ENCODE results near the gene CFL2. TPM values are rescaled to one million over a fixed set of nuclear protein-coding genes. Genes with fewer than 3 reads are reported as not detected.

CFL2 gene
- total RNA-seq, 1 donor from 2014 or later: 110 TPM

- no peaks in the 10 kb centered on the region for H3K79me2 ChIP-seq (ENCODE audit: insufficient read depth, low read length)
- no peaks in the 10 kb centered on the region for H3K27me3 ChIP-seq (ENCODE audit: insufficient read depth, low read length)
- no peak overlapping the region for H3K4me3 ChIP-seq (ENCODE audit: insufficient read depth, low read depth, low read length)
- Mint-ChIP-seq H3K9me3 (ENCODE audit: unreplicated experiment) (peaks cover 2% of the 10 kb centered on the region), H3K4me3 (ENCODE audit: unreplicated experiment) (no peak overlapping the region), H3K4me1 (ENCODE audit: low read depth, unreplicated experiment) (peaks cover 10% of the 10 kb centered on the region), H3K27me3 (ENCODE audit: low read depth, unreplicated experiment) (no peaks in the 10 kb centered on the region), H3K27ac (ENCODE audit: unreplicated experiment) (no peak overlapping the region), H3K36me3 (ENCODE audit: low read depth, unreplicated experiment) (no peaks in the 10 kb centered on the region)
- H3K4me1 ChIP-seq (ENCODE audit: insufficient read depth, low read length): no peaks in the 10 kb centered on the region
- FAIRE-seq (no peak), DNase-seq (ENCODE audit: low read depth) (no peak)
- H3K9me3 ChIP-seq (ENCODE audit: insufficient read depth, low read depth, low read length): no peaks in the 10 kb centered on the region
- no peak overlapping the region for H2AFZ ChIP-seq (ENCODE audit: low read depth, low read length)
- no peak overlapping the region for H3K4me2 ChIP-seq (ENCODE audit: low read length)
- no peak overlapping the region for H3K9ac ChIP-seq (ENCODE audit: low read length)
- H3K36me3 ChIP-seq (ENCODE audit: insufficient read depth, low read length): no peaks in the 10 kb centered on the region
- TF ChIP-seq CTCF (IDR thresholded peaks at IDR 0.05; ENCODE audit: insufficient read depth, low read depth, low read length) (no peak), EZH2 (IDR thresholded peaks at IDR 0.05; ENCODE audit: insufficient read depth, low read length) (no peak)
- no peak overlapping the region for H3K27ac ChIP-seq (ENCODE audit: low read depth, low read length)
- H4K20me1 ChIP-seq (ENCODE audit: insufficient read depth, low read length): no peaks in the 10 kb centered on the region
These were observed 53.6 kb downstream of the CFL2 start for GRCh38 chr14:34660796-34661195.

Other genes starting within 250 kb of the CFL2 start
- gene EAPP, start 174.9 kb downstream of the CFL2 start, total RNA-seq: 47.9 and 52.5 TPM in 2 replicates
- gene SNX6, start 84.4 kb downstream of the CFL2 start, total RNA-seq: 108 and 111 TPM in 2 replicates
- gene BAZ1A, start 160.8 kb upstream of the CFL2 start, total RNA-seq: 36.5 and 36.9 TPM in 2 replicates

Measured in astrocyte (in vitro differentiated cells and primary cell).